H1 (cell line): Measurements from ENCODE around the gene ULBP3. TPM values are rescaled to one million over a fixed set of nuclear protein-coding genes. Genes with fewer than 3 reads are reported as not detected.

Experiments used
- CTCF ChIA-PET: fragments of 300-600 bp; sonication (Branson Sonifier 250); formaldehyde crosslinking; loops from one replicate; lab custom pipeline; 2021; ENCODE audit not compliant: partially characterized antibody; lab: Charles Lee
- POLR2A ChIA-PET: fragments of 300-600 bp; sonication (Branson Sonifier 250); formaldehyde crosslinking; loops from one replicate; lab custom pipeline; 2021; ENCODE audit warnings: inconsistent platforms; ENCODE audit not compliant: partially characterized antibody; lab: Charles Lee
- DNase-seq, 2 experiments: peaks; one replicate each; pipeline versions ENCODE4 v3.0.0 to v3.0.0-alpha.2; 2010 to 2022; ENCODE audit warnings: low spot score in 2 of 2, low read depth in 1 of 2, mixed read lengths in 1 of 2
- FAIRE-seq: peaks from 2 replicates; lab custom pipeline; 2011; peaks lifted over from hg19 to GRCh38; lab: Jason Lieb, UNC
- H2AFZ ChIP-seq: 2 replicates; pipeline ENCODE4 v1.8.1; 2012; ENCODE audit warnings: low read length, inconsistent platforms
- H2AK5ac ChIP-seq: 2 replicates; pipeline ENCODE4 v1.6.1; 2013; ENCODE audit warnings: low read depth, low read length
- H2BK120ac ChIP-seq: replicated peaks from 2 replicates; pipeline ENCODE3; 2013; ENCODE audit warnings: low read depth, low read length, inconsistent platforms
- H2BK12ac ChIP-seq: 2 replicates; pipeline ENCODE4 v1.6.1; 2013; ENCODE audit warnings: low read depth, low read length
- H2BK15ac ChIP-seq: 2 replicates; pipeline ENCODE4 v1.6.1; 2013; ENCODE audit warnings: low read length
- H2BK20ac ChIP-seq: 2 replicates; pipeline ENCODE4 v1.6.1; 2013; ENCODE audit warnings: low read length
- H2BK5ac ChIP-seq: 2 replicates; pipeline ENCODE4 v1.6.1; 2013; ENCODE audit warnings: low read depth, low read length
- H3K14ac ChIP-seq: 2 replicates; pipeline ENCODE4 v1.6.1; 2013; ENCODE audit warnings: inconsistent platforms; ENCODE audit not compliant: insufficient read length
- H3K18ac ChIP-seq: 2 replicates; pipeline ENCODE4 v1.6.1; 2013; ENCODE audit warnings: low read length; ENCODE audit errors: extremely low read depth
- H3K23ac ChIP-seq: 2 replicates; pipeline ENCODE4 v1.6.1; 2013; ENCODE audit warnings: inconsistent platforms; ENCODE audit not compliant: insufficient read length
- H3K23me2 ChIP-seq: 2 replicates; pipeline ENCODE4 v1.6.1; 2013; ENCODE audit warnings: low read depth, low read length
- H3K27ac ChIP-seq: 2 replicates; pipeline ENCODE4 v1.6.1; 2011; ENCODE audit warnings: low read depth, low read length, inconsistent platforms
- H3K27me3 ChIP-seq, 4 experiments: replicated peaks in 1 of 4; 1 replicate in 1 of 4; 2 replicates in 3 of 4; pipeline versions ENCODE4 v1.6.1 to v1.8.1; 2011 to 2013; ENCODE audit warnings: low read length in 3 of 4, mild to moderate bottlenecking in 3 of 4, inconsistent platforms in 2 of 4, mixed read lengths in 2 of 4, moderate library complexity in 1 of 4; ENCODE audit not compliant: control insufficient read depth in 3 of 4, insufficient read depth in 3 of 4; ENCODE audit errors: extremely low read depth in 1 of 4
- H3K36me3 ChIP-seq, 4 experiments: 2 replicates each; pipeline versions ENCODE4 v1.6.1 to v1.8.1; 2011 to 2013; ENCODE audit warnings: mild to moderate bottlenecking in 4 of 4, low read length in 3 of 4, moderate library complexity in 2 of 4, control low read depth in 1 of 4, inconsistent platforms in 1 of 4; ENCODE audit not compliant: insufficient read depth in 4 of 4, control insufficient read depth in 2 of 4
- H3K4ac ChIP-seq: replicated peaks from 2 replicates; pipeline ENCODE3; 2013; ENCODE audit warnings: low read length, low read depth, mixed read lengths, inconsistent platforms; ENCODE audit not compliant: insufficient read length
- H3K4me1 ChIP-seq, 4 experiments: replicated peaks in 1 of 4; 1 replicate in 1 of 4; 2 replicates in 3 of 4; pipeline versions ENCODE4 v1.6.1 to v1.8.1; 2011 to 2013; ENCODE audit warnings: low read length in 3 of 4, inconsistent platforms in 2 of 4, mixed read lengths in 1 of 4; ENCODE audit not compliant: insufficient read depth in 4 of 4, control insufficient read depth in 3 of 4
- H3K4me2 ChIP-seq, 2 experiments: 2 replicates each; pipeline versions ENCODE4 v1.6.1 to v1.8.1; 2011 to 2013; ENCODE audit warnings: low read depth in 2 of 2, low read length in 2 of 2, control low read depth in 1 of 2, inconsistent platforms in 1 of 2, mild to moderate bottlenecking in 1 of 2; ENCODE audit not compliant: insufficient read depth in 1 of 2
- H3K4me3 ChIP-seq, 4 experiments: fragments of 200-600, 300-600 bp in 1 of 4; sonication (generic), shearing (Covaris generic), sonication (Bioruptor Twin) in 1 of 4; 2 replicates each; pipeline versions ENCODE4 v1.5.1 to v1.8.1; 2011 to 2016; ENCODE audit warnings: low read length in 4 of 4, low read depth in 3 of 4, control low read depth in 2 of 4, inconsistent platforms in 2 of 4, mild to moderate bottlenecking in 2 of 4, mixed read lengths in 1 of 4, moderate library complexity in 1 of 4; ENCODE audit not compliant: insufficient read depth in 2 of 4; ENCODE audit errors: extremely low read depth in 1 of 4
- H3K56ac ChIP-seq: replicated peaks from 2 replicates; pipeline ENCODE3; 2013; ENCODE audit warnings: low read depth, mild to moderate bottlenecking, mixed read lengths, low read length, inconsistent platforms; ENCODE audit not compliant: insufficient read length
- H3K79me1 ChIP-seq: 2 replicates; pipeline ENCODE4 v1.6.1; 2013; ENCODE audit warnings: low read depth, low read length, control low read depth
- H3K79me2 ChIP-seq, 2 experiments: 2 replicates each; pipeline versions ENCODE4 v1.6.1 to v1.8.1; 2012 to 2013; ENCODE audit warnings: low read length in 2 of 2, mild to moderate bottlenecking in 2 of 2, inconsistent platforms in 1 of 2; ENCODE audit not compliant: insufficient read depth in 2 of 2, control insufficient read depth in 1 of 2
- H3K9ac ChIP-seq, 4 experiments: replicated peaks in 1 of 4; 1 replicate in 1 of 4; 2 replicates in 3 of 4; pipeline versions ENCODE4 v1.6.1 to v1.8.1; 2011 to 2013; ENCODE audit warnings: low read depth in 3 of 4, low read length in 3 of 4, control low read depth in 2 of 4, mild to moderate bottlenecking in 2 of 4, moderate library complexity in 2 of 4, inconsistent platforms in 1 of 4; ENCODE audit errors: extremely low read depth in 1 of 4
- H3K9me3 ChIP-seq, 2 experiments: 2 replicates each; pipeline versions ENCODE4 v1.6.1 to v1.8.1; 2012 to 2013; ENCODE audit warnings: mild to moderate bottlenecking in 2 of 2, moderate library complexity in 2 of 2, control low read depth in 1 of 2, inconsistent platforms in 1 of 2, low read depth in 1 of 2, low read length in 1 of 2, mixed read lengths in 1 of 2; ENCODE audit not compliant: insufficient read depth in 2 of 2
- H4K20me1 ChIP-seq, 2 experiments: replicated peaks in 1 of 2; 2 replicates each; pipeline versions ENCODE3 to v1.8.1; 2011 to 2013; ENCODE audit warnings: inconsistent platforms in 2 of 2, low read length in 2 of 2, mild to moderate bottlenecking in 1 of 2; ENCODE audit not compliant: insufficient read depth in 2 of 2, control insufficient read depth in 1 of 2
- H4K5ac ChIP-seq: 2 replicates; pipeline ENCODE4 v1.6.1; 2013; ENCODE audit warnings: low read length, low read depth, mixed read lengths, inconsistent platforms; ENCODE audit not compliant: insufficient read length
- H4K8ac ChIP-seq: 2 replicates; pipeline ENCODE4 v1.8.0; 2013; ENCODE audit warnings: mild to moderate bottlenecking, moderate library complexity, low read length, inconsistent platforms; ENCODE audit not compliant: insufficient read depth; ENCODE audit errors: extremely low read depth
- H4K91ac ChIP-seq: replicated peaks from 2 replicates; pipeline ENCODE3; 2013; ENCODE audit warnings: low read length, mixed read lengths, inconsistent platforms; ENCODE audit not compliant: insufficient read length
- BACH1 ChIP-seq: IDR thresholded peaks from 2 replicates; pipeline ENCODE4 v1.6.1; 2012; ENCODE audit warnings: low read length, improper control_type of control experiment
- BCL11A ChIP-seq, 2 experiments: IDR thresholded peaks; one replicate each; pipeline ENCODE4 v1.6.1; 2011; ENCODE audit warnings: low read depth in 2 of 2, low read length in 2 of 2, mild to moderate bottlenecking in 2 of 2
- CEBPB ChIP-seq: IDR thresholded peaks from 2 replicates; pipeline ENCODE4 v1.6.1; 2012; ENCODE audit warnings: low read depth, low read length
- CHD1 ChIP-seq: IDR thresholded peaks from 2 replicates; pipeline ENCODE4 v1.6.1; 2012; ENCODE audit warnings: low read depth, low read length, improper control_type of control experiment
- CREB1 ChIP-seq: IDR thresholded peaks from 2 replicates; pipeline ENCODE4 v1.6.1; 2012; ENCODE audit warnings: inconsistent platforms
- JUN ChIP-seq: IDR thresholded peaks from 2 replicates; pipeline ENCODE4 v1.6.1; 2011; ENCODE audit warnings: low read depth, mild to moderate bottlenecking, improper control_type of control experiment, low read length
- NANOG ChIP-seq: IDR thresholded peaks from 2 replicates; pipeline ENCODE4 v1.6.1; 2011; ENCODE audit warnings: low read length, low read depth, mild to moderate bottlenecking, inconsistent platforms; ENCODE audit not compliant: insufficient read depth, poor library complexity, severe bottlenecking
- NRF1 ChIP-seq: IDR thresholded peaks from 2 replicates; pipeline ENCODE4 v1.6.1; 2011; ENCODE audit warnings: mild to moderate bottlenecking, low read depth, low read length, improper control_type of control experiment
- RAD21 ChIP-seq, 2 experiments: IDR thresholded peaks in 1 of 2; conservative IDR thresholded peaks in 1 of 2; 2 replicates each; pipeline ENCODE4 v1.6.1; 2011; ENCODE audit warnings: low read depth in 2 of 2, low read length in 2 of 2, improper control_type of control experiment in 1 of 2, inconsistent platforms in 1 of 2, mild to moderate bottlenecking in 1 of 2, moderate library complexity in 1 of 2
- RBBP5 ChIP-seq: IDR thresholded peaks from 2 replicates; pipeline ENCODE4 v1.7.1; 2012; ENCODE audit warnings: low read depth, mild to moderate bottlenecking, inconsistent platforms, low read length, moderate library complexity, borderline replicate concordance
- RNF2 ChIP-seq: fragments of 200-900, 300-1000 bp; sonication (generic); IDR thresholded peaks from 2 replicates; pipeline ENCODE4 v1.7.1; 2016; ENCODE audit warnings: borderline replicate concordance, low read depth, mild to moderate bottlenecking, antibody characterized with exemption, low read length; ENCODE audit not compliant: poor library complexity, severe bottlenecking; ENCODE audit errors: missing control alignments
- SIN3A ChIP-seq, 2 experiments: IDR thresholded peaks in 1 of 2; conservative IDR thresholded peaks in 1 of 2; 2 replicates each; pipeline ENCODE4 v1.6.1; 2011 to 2012; ENCODE audit warnings: low read length in 2 of 2, improper control_type of control experiment in 1 of 2, low read depth in 1 of 2, mild to moderate bottlenecking in 1 of 2
- SIRT6 ChIP-seq: IDR thresholded peaks from one replicate; pipeline ENCODE4 v1.7.1; 2012; ENCODE audit warnings: low read length, inconsistent platforms
- TBP ChIP-seq: IDR thresholded peaks from 2 replicates; pipeline ENCODE4 v1.6.1; 2011; ENCODE audit warnings: low read depth, low read length, improper control_type of control experiment
- WGBS, 2 experiments: shearing (Covaris generic) in 1 of 2; methylation state at CpG; one replicate each; pipeline versions ENCODE4 v1.1.6 to v1.1.7; 2013 to 2015; ENCODE audit warnings: low lambda C conversion rate in 2 of 2, mixed read lengths in 2 of 2, inconsistent platforms in 1 of 2, low coverage in 1 of 2, missing lambda C conversion rate in 1 of 2; ENCODE audit not compliant: insufficient replicate concordance in 2 of 2, insufficient coverage in 1 of 2, insufficient read length in 1 of 2; ENCODE audit errors: extremely low coverage in 1 of 2, missing lambda C conversion rate in 1 of 2; 5-methylcytosine and 5-hydroxymethylcytosine counted together
- polyA plus RNA-seq, 7 experiments: library from polyadenylated mRNA; depleted of rRNA in 3 of 7; stranded (reverse) in 5 of 7; unstranded in 2 of 7; fragments of >200 nt in 5 of 7; fragments of 200-250 nt in 2 of 7; gene quantifications; 1 replicate in 5 of 7; 2 replicates in 1 of 7; 4 replicates in 1 of 7; pipeline versions ENCODE4 v1.2.1 to v1.2.3, GENCODE V29; 2011 to 2013; ENCODE audit warnings: missing spikeins in 2 of 7, mixed read lengths in 2 of 7
- total RNA-seq: library from RNA; stranded (reverse); fragmentation: NEBNext Ultra II Directional; extraction: Animal tissue kit (Norgen Biotek cat#: 25700); gene quantifications from 2 replicates; pipeline ENCODE4 v1.2.1, GENCODE V29; 2021

The ULBP3 gene
- total and polyA plus RNA-seq, 2 of the 8 experiments (the other 6 are each of a cell fraction or from before 2014, with no cell fraction given) = 1.9 to 4.2 TPM

DNA sequence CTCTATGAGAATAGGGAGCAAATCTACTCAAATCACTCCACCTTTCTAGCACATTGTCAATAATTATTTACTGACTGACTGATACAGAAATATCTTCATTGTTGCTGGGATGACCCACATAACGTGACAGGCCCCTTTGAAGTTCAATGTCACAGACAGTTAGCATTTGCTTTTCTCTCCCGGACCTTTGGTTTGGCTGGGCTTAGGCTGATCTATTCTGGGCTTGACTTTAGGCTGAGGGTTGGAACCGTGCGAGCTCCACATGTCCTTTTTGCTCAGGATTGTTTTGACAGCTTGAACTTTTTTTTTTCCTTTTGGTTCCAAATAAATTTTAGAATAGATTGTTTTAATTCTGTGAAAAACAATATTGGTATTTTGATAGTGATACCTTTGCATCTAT is 12.0 kb downstream of the ULBP3 start:
- no peak for FAIRE-seq
- Histone ChIP-seq H2AFZ (no peak overlapping the region), H3K27me3 (peaks cover 0 to 2% (median 0%) of the 10 kb centered on the region in 4 experiments; a peak in 3 of 7 replicates)
- TF ChIP-seq CEBPB (no peak), CHD1 (no peak), NANOG (no peak), BACH1 (no peak), TBP (no peak), SIN3A (conservative IDR thresholded peaks at IDR 0.05 in 1 of 2, IDR thresholded peaks at IDR 0.05 in 1 of 2; ENCODE audit: low read depth in 1 of 2, low read length in 2 of 2) (no peak), CREB1 (no peak), NRF1 (no peak), SIRT6 (no peak), RNF2 (no peak), RBBP5 (no peak), BCL11A (IDR thresholded peaks at IDR 0.05; ENCODE audit: low read depth in 2 of 2, low read length in 2 of 2) (no peak), JUN (no peak), RAD21 (IDR thresholded peaks at IDR 0.05 in 1 of 2, conservative IDR thresholded peaks at IDR 0.05 in 1 of 2; ENCODE audit: low read depth in 2 of 2, low read length in 2 of 2) (no peak)

More for the DNA sequence above, 12.0 kb downstream of the ULBP3 start:
- H4K20me1 ChIP-seq = peaks cover 0 to 2% of the 10 kb centered on the region in 2 experiments
- no peak overlapping the region for H3K18ac ChIP-seq
- H3K36me3 ChIP-seq = no peaks in the 10 kb centered on the region
- no peak overlapping the region for H3K23ac ChIP-seq
- no peak overlapping the region for H2BK120ac ChIP-seq
- H3K79me2 ChIP-seq = no peaks in the 10 kb centered on the region
- H3K14ac ChIP-seq = no peak overlapping the region
- no peaks in the 10 kb centered on the region; a peak in 1 of 4 replicates for H3K9me3 ChIP-seq
- ChIA-PET POLR2A (no interaction called here), CTCF (interaction anchor here (0.6 to 1.5 kb wide), 7 partner anchors 10 to 422 kb away, joined by 3 to 5 read pairs (median 3); no protein-coding TSS in a partner anchor)
- no peak overlapping the region for H4K5ac ChIP-seq
- no peak overlapping the region for H4K8ac ChIP-seq
- H2AK5ac ChIP-seq = no peak overlapping the region
- no peak overlapping the region for H3K4me2 ChIP-seq
- H3K4ac ChIP-seq = no peak overlapping the region
- WGBS, 2 experiments = 91% methylated on average over 4 of the region's 4 CpGs; no CpG with 5 or more reads in 1 of the 2 experiments
- H4K91ac ChIP-seq = no peak overlapping the region
- H3K79me1 ChIP-seq = no peaks in the 10 kb centered on the region
- H3K23me2 ChIP-seq = no peaks in the 10 kb centered on the region
- no peaks in the 10 kb centered on the region for H3K4me1 ChIP-seq
- no peak for DNase-seq
- no peak overlapping the region for H3K56ac ChIP-seq
- H3K4me3 ChIP-seq = no peak overlapping the region
- no peak overlapping the region for H3K9ac ChIP-seq
- H2BK15ac ChIP-seq = no peak overlapping the region
- H2BK5ac ChIP-seq = no peak overlapping the region
- H3K27ac ChIP-seq = no peak overlapping the region
- no peak overlapping the region for H2BK12ac ChIP-seq
- no peak overlapping the region for H2BK20ac ChIP-seq
